Activated T-cell treated with anti-CD3 and anti-CD28 coated beads, Interleukin-2, amount 50 U/mL, for 4 hours (primary cell): ENCODE results near the gene CAB39L. TPM values are rescaled to one million over a fixed set of nuclear protein-coding genes. Genes with fewer than 3 reads are reported as not detected.
"Not testable (repeated sequence)": the region's sequence is repeated elsewhere in the genome, so short reads cannot be mapped to it uniquely, and the experiment has no call there.

Experiments
- ATAC-seq, 2 donors: fragments of 200-7000 bp; cut with Tn5 transposase; one replicate each; pipeline ENCODE4 v1.10.0; 2021
- DNase-seq: peaks from one replicate; pipeline ENCODE4 v3.0.0-alpha.2; 2020
- H3K27me3 Mint-ChIP-seq: one replicate; pipeline ENCODE4 v1.8.0; 2021; ENCODE audit warnings: low read depth, mixed read lengths
- H3K36me3 Mint-ChIP-seq: one replicate; pipeline ENCODE4 v1.8.0; 2022; ENCODE audit warnings: mixed read lengths; ENCODE audit not compliant: insufficient read depth
- H3K4me1 Mint-ChIP-seq: one replicate; pipeline ENCODE4 v1.8.0; 2021; ENCODE audit warnings: low read depth, mixed read lengths
- H3K4me3 Mint-ChIP-seq: one replicate; pipeline ENCODE4 v1.8.0; 2021; ENCODE audit warnings: mild to moderate bottlenecking, moderate library complexity, mixed read lengths
- H3K9me3 Mint-ChIP-seq: one replicate; pipeline ENCODE4 v1.8.0; 2021; ENCODE audit warnings: mixed read lengths
- total RNA-seq, 3 donors: library from RNA; stranded (reverse); gene quantifications; one replicate each; pipeline ENCODE4 v1.2.1, GENCODE V29; 2021

CAB39L gene
- total RNA-seq, 3 donors from 2014 or later, result 3.0 to 3.3 (median 3.2) TPM

- Mint-ChIP-seq H3K4me3 (no peak overlapping the region), H3K4me1 (peaks cover 9% of the 10 kb centered on the region), H3K27me3 (no peaks in the 10 kb centered on the region), H3K9me3 (no peaks in the 10 kb centered on the region), H3K36me3 (peaks cover 4% of the 10 kb centered on the region)
- DNase-seq (no peak), ATAC-seq (no peak)
Observed at GRCh38 chr13:49298903-49299605, 144.8 kb downstream of the CAB39L start.

DNA sequence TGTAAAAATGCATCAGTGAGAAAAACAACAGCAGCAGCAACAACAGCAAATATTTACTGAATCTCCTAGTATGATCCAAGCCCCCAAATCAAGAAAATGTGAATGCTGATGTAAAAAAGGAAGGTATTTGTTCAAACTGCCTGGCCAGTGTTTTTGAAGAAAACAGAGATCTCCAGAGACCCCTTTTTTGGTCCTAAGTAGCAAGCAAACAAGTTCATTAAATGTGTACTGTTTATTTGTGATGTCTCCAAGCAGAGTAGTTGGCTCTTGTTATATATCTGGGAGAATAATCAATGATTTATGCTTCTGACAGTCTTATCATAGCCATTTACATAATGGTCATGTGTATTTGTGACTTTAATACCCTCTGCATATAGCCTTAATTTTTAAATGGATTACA, 145.4 kb downstream of the CAB39L start:
- Mint-ChIP-seq H3K27me3 (no peaks in the 10 kb centered on the region), H3K4me3 (no peak overlapping the region), H3K4me1 (peaks cover 9% of the 10 kb centered on the region), H3K9me3 (no peaks in the 10 kb centered on the region), H3K36me3 (peaks cover 4% of the 10 kb centered on the region)
- DNase-seq (no peak), ATAC-seq (no peak)

- ATAC-seq, result no peak
- H3K4me1 Mint-ChIP-seq, result peaks cover 10% of the 10 kb centered on the region
- no peak overlapping the region for H3K4me3 Mint-ChIP-seq
- peaks cover 4% of the 10 kb centered on the region for H3K36me3 Mint-ChIP-seq
- H3K9me3 Mint-ChIP-seq, result no peaks in the 10 kb centered on the region
- no peak for DNase-seq
- no peaks in the 10 kb centered on the region for H3K27me3 Mint-ChIP-seq
Observed at GRCh38 chr13:49297338-49297737, 146.5 kb downstream of the CAB39L start.

DNA sequence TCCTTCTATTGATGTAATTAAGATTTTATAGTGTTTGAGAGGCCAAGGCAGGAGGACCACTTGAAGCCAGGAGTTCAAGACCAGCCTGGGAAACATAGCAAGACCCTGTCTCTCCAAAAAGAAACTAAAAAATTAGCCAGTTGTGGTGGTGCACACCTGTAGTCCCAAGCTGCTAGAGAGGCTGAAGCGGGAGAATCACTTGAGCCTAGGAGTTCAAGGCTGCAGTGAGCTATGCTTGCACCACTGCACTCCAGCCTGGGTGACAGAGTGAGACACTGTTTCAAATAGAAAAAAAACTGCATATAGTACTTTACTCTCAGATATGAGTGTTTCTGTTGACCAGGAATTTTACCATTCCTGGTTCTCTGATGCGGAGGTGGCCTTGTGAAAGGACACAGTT, 147.2 kb downstream of the CAB39L start:
- Mint-ChIP-seq H3K9me3 (no peaks in the 10 kb centered on the region), H3K4me1 (peaks cover 8% of the 10 kb centered on the region), H3K36me3 (peaks cover 4% of the 10 kb centered on the region), H3K4me3 (no peak overlapping the region), H3K27me3 (no peaks in the 10 kb centered on the region)
- DNase-seq (no peak), ATAC-seq (no peak)

GRCh38 chr13:49295244-49295643, 148.6 kb downstream of the CAB39L start:
- DNase-seq (no peak), ATAC-seq (no peak)
- peaks cover 5% of the 10 kb centered on the region for H3K4me1 Mint-ChIP-seq
- no peak overlapping the region for H3K4me3 Mint-ChIP-seq
- no peaks in the 10 kb centered on the region for H3K27me3 Mint-ChIP-seq
- H3K36me3 Mint-ChIP-seq, result peaks cover 4% of the 10 kb centered on the region
- no peaks in the 10 kb centered on the region for H3K9me3 Mint-ChIP-seq

- H3K36me3 Mint-ChIP-seq, H3K4me1 Mint-ChIP-seq, DNase-seq, H3K9me3 Mint-ChIP-seq, ATAC-seq, H3K27me3 Mint-ChIP-seq, H3K4me3 Mint-ChIP-seq: not testable (repeated sequence)
Observed at GRCh38 chr13:49294723-49295122, 149.1 kb downstream of the CAB39L start.

- no peaks in the 10 kb centered on the region for H3K27me3 Mint-ChIP-seq
- DNase-seq (no peak), ATAC-seq (no peak)
- peaks cover 10% of the 10 kb centered on the region for H3K36me3 Mint-ChIP-seq
- H3K4me3 Mint-ChIP-seq, result no peak overlapping the region
- peaks cover 5% of the 10 kb centered on the region for H3K4me1 Mint-ChIP-seq
- no peaks in the 10 kb centered on the region for H3K9me3 Mint-ChIP-seq
Observed at GRCh38 chr13:49292742-49293486, 150.9 kb downstream of the CAB39L start.

GRCh38 chr13:49288458-49288857, 155.4 kb downstream of the CAB39L start:
- H3K4me3 Mint-ChIP-seq, result no peak overlapping the region
- H3K27me3 Mint-ChIP-seq, result no peaks in the 10 kb centered on the region
- H3K4me1 Mint-ChIP-seq, result peaks cover 5% of the 10 kb centered on the region
- ATAC-seq (no peak), DNase-seq (no peak)
- H3K9me3 Mint-ChIP-seq, result no peaks in the 10 kb centered on the region
- H3K36me3 Mint-ChIP-seq, result peaks cover 15% of the 10 kb centered on the region

DNA sequence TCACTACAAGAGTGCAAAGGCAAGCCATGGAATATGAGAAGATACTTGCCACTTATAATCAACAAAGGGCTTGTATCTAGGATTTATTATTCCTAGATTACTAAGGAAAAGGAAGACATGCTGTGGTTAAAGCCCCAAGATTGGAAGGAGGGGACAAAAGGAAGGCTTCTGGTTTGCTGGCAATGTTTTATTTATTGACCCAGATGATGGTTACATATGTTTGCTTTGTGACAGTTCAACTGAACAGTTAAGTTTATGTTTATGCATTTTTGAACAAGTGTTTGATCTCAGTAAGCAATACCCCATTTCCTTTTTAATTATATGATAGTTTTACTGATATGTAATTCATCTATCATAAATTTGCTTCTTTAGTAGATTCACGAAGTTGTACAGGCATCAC, 155.9 kb downstream of the CAB39L start:
- H3K9me3 Mint-ChIP-seq, result no peaks in the 10 kb centered on the region
- H3K27me3 Mint-ChIP-seq, result no peaks in the 10 kb centered on the region
- H3K36me3 Mint-ChIP-seq, result peaks cover 15% of the 10 kb centered on the region

DNA sequence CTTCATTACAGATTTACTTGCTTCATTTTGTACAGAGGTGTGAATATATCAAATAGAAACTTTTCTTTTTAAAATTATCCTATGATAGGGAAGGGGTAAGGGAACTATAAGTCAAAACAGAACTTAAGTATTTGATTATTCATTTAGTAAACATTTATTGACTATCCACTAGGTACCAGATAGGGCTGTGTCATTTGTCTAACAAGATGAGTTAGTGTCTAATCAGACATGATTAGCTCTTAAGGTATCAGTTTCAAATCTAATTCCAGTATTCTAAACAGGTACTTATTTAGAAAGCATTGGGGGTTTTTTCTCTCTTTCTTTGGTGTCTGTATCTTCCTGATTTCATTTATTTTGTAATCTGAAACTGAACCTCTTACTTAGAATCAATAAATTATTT, 164.0 kb downstream of the CAB39L start:
- no peaks in the 10 kb centered on the region for H3K27me3 Mint-ChIP-seq
- no peak for ATAC-seq
- H3K4me1 Mint-ChIP-seq, result no peaks in the 10 kb centered on the region

More for the DNA sequence above, 155.9 kb downstream of the CAB39L start:
- H3K4me3 Mint-ChIP-seq, result no peak overlapping the region
- peaks cover 5% of the 10 kb centered on the region for H3K4me1 Mint-ChIP-seq
- no peak for DNase-seq
- no peak for ATAC-seq

DNA sequence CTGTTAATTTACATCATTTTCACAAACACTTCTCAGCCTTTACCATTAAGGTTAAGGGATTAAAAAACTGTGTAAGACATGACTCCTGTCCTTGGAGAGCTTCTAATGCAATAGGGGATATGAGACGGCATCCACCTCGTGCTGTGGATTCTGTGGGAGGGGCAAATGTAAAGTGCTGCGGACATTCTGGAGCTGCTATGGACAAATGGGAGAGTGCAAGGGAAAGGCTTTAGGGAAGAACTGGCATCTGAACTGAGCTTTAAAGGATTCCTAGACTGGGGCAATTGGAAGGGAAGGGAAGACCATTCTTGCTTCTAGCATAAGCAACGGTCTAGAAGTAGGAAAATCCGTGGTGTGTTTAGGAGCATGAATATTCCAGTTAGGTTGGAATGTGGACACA, 164.8 kb downstream of the CAB39L start:
- DNase-seq (no peak), ATAC-seq (no peak)
- Mint-ChIP-seq H3K36me3 (peaks cover 9% of the 10 kb centered on the region), H3K4me3 (no peak overlapping the region), H3K9me3 (no peaks in the 10 kb centered on the region), H3K4me1 (no peaks in the 10 kb centered on the region), H3K27me3 (no peaks in the 10 kb centered on the region)

More for the DNA sequence above, 164.0 kb downstream of the CAB39L start:
- Mint-ChIP-seq H3K9me3 (no peaks in the 10 kb centered on the region), H3K4me3 (no peak overlapping the region), H3K36me3 (peaks cover 11% of the 10 kb centered on the region)
- no peak for DNase-seq

GRCh38 chr13:49278211-49278610, 165.7 kb downstream of the CAB39L start:
- ATAC-seq (no peak), DNase-seq (no peak)
- Mint-ChIP-seq H3K36me3 (peaks cover 9% of the 10 kb centered on the region), H3K9me3 (no peaks in the 10 kb centered on the region), H3K27me3 (no peaks in the 10 kb centered on the region), H3K4me1 (no peaks in the 10 kb centered on the region), H3K4me3 (no peak overlapping the region)

DNA sequence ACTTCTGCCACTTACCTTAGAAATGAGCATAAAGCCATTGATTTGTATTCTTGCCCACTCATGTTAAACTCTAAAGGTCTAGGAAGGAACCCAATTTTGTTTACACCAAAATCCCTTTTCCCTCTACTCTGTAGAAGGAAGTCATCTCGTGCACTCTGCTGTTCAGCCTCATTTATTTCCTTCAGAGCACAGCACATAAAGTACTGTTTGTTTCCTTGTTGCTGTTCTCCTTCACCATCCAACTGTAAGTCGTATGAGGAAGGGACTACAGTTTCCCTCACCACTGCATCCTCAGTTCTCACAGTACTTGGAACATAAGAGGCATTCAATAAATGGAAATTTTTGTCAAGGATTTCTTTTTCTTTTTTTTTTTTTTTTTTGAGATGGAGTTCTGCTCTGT, 171.6 kb downstream of the CAB39L start:
- Mint-ChIP-seq H3K4me1 (no peaks in the 10 kb centered on the region), H3K36me3 (peaks cover 13% of the 10 kb centered on the region), H3K9me3 (no peaks in the 10 kb centered on the region), H3K4me3 (no peak overlapping the region), H3K27me3 (no peaks in the 10 kb centered on the region)
- ATAC-seq, result no peak
- no peak for DNase-seq

- no peaks in the 10 kb centered on the region for H3K4me1 Mint-ChIP-seq
- ATAC-seq, result peak; percentile 58 to 62
- H3K27me3 Mint-ChIP-seq, result no peaks in the 10 kb centered on the region
- peaks cover 11% of the 10 kb centered on the region for H3K36me3 Mint-ChIP-seq
- H3K4me3 Mint-ChIP-seq, result no peak overlapping the region
- no peaks in the 10 kb centered on the region for H3K9me3 Mint-ChIP-seq
- no peak for DNase-seq
Observed at GRCh38 chr13:49271264-49271663, 172.6 kb downstream of the CAB39L start.

DNA sequence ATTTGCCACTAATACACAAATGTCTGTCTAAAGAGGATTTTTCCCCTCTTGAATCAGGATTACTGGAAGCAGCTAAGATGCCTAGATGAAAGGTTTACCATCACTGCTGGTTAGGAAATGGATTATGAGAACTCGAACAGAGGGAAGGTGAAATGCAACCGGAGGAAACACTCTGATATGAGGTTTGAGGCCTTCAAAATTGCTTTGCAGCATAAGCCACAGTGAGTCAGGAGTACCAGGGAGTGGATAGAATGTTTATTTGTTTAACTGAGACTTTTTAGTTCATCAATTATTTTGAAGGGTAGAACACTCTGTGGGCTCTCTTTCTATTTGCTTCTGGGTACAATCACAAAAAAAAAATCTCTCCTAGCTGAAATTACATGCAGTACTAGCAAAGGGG, 178.0 kb downstream of the CAB39L start:
- Mint-ChIP-seq H3K4me1 (no peaks in the 10 kb centered on the region), H3K9me3 (no peaks in the 10 kb centered on the region), H3K4me3 (no peak overlapping the region), H3K27me3 (no peaks in the 10 kb centered on the region), H3K36me3 (peaks cover 16% of the 10 kb centered on the region)
- no peak for DNase-seq
- ATAC-seq, result no peak
